Measurements from ENCODE around the gene TOP2A.

The TOP2A gene

GRCh38 chr17:40366861-40367518 is 50.7 kb downstream of the TOP2A start:
- no peak for DNase-seq (ENCODE audit: low read depth)
- H3K4me3 ChIP-seq (replicated peaks; ENCODE audit: low read depth, low read length), result no peak overlapping the region
- TF ChIP-seq CTCF (IDR thresholded peaks at IDR 0.05; ENCODE audit: low read length, missing control alignments), result no peak

GRCh38 chr17:40366076-40366860 is 51.4 kb downstream of the TOP2A start:
- DNase-seq (ENCODE audit: low read depth), result no peak
- TF ChIP-seq CTCF (IDR thresholded peaks at IDR 0.05; ENCODE audit: low read length, missing control alignments), result no peak
- H3K4me3 ChIP-seq (replicated peaks; ENCODE audit: low read depth, low read length), result no peak overlapping the region

- H3K4me3 ChIP-seq (replicated peaks; ENCODE audit: low read depth, low read length), result peak overlapping the region; percentile 53
- no peak for TF ChIP-seq CTCF (IDR thresholded peaks at IDR 0.05; ENCODE audit: low read length, missing control alignments)
Measured at GRCh38 chr17:40364906-40365305, 52.8 kb downstream of the TOP2A start.

DNA sequence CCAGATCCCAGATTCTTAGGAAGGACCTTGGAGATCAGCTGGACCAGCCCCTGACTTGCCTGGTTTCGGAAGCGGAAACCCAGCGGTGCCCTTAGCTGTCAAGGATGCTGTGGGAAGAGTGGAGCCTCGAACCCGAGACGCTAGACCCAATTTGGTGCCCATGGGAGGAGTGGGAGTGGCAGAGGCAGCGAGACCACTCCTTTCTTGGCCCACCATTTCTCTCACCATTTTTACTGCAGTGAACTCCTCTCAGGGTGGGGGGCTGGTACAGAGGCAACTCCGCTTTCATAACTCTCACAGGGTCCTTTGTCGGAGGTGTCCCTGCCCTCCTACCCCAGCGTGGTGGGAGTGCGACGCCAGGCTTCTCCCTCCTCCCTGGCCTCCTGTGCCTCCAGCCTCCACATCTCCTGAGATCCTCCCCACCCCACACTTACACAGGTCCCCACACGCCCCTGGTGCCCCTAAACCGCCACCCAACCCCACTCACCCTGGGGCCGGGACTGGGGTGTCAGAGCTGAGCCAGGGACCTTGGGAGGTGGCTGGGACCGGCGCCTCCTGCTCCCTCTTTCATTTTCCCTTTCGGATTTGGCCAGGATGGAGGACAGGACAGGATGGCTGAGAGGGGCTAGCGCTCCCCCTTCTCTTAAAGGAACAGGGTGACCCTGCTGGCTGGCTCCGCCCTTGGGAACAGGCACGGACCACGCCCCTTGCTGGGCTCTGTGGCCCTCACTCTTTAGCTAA is 53.4 kb downstream of the TOP2A start, which contains the start of gene GJD3:
GJD3 (minus strand) TSS at position 617 of the 741 bp plus-strand sequence. CDS start 922 bp downstream, outside the sequence.
- no peak for TF ChIP-seq CTCF (IDR thresholded peaks at IDR 0.05; ENCODE audit: low read length, missing control alignments)
- no peak for DNase-seq (ENCODE audit: low read depth)
- H3K4me3 ChIP-seq (replicated peaks; ENCODE audit: low read depth, low read length), result peak within 1 kb of the TSS; percentile 53

More at GRCh38 chr17:40364906-40365305, 52.8 kb downstream of the TOP2A start:
- no peak for DNase-seq (ENCODE audit: low read depth)

- peak overlapping the region; percentile 53 for H3K4me3 ChIP-seq (replicated peaks; ENCODE audit: low read depth, low read length)
- no peak for DNase-seq (ENCODE audit: low read depth)
- no peak for TF ChIP-seq CTCF (IDR thresholded peaks at IDR 0.05; ENCODE audit: low read length, missing control alignments)
Measured at GRCh38 chr17:40363111-40363827, 54.4 kb downstream of the TOP2A start.

- peak; percentile 62 for TF ChIP-seq CTCF (IDR thresholded peaks at IDR 0.05; ENCODE audit: low read length, missing control alignments)
- DNase-seq (ENCODE audit: low read depth), result peak; percentile 75
- peak overlapping the region; percentile 53 for H3K4me3 ChIP-seq (replicated peaks; ENCODE audit: low read depth, low read length)
Measured at GRCh38 chr17:40362696-40363110, 55.0 kb downstream of the TOP2A start.
